GM12878 (cell line): Measurements from ENCODE around the gene THSD4. TPM values are rescaled to one million over a fixed set of nuclear protein-coding genes. Genes with fewer than 3 reads are reported as not detected.

ENCODE experiments used
- ATAC-seq: fragments of 200-7000 bp; cut with Tn5 transposase; 3 replicates; pipeline ENCODE4 v1.9.1; 2020; ENCODE audit warnings: mild to moderate bottlenecking, moderate library complexity
- BruUV-seq: library from RNA; stranded (reverse); fragments of 400-500 nt; replicated peaks from 2 replicates; lab custom pipeline; 2021; lab: Mats Ljungman, UMichigan
- CTCF ChIA-PET: fragments of 300-600 bp; sonication (Branson Sonifier 250); formaldehyde crosslinking; extraction: SDS; loops from one replicate; lab custom pipeline; 2021; ENCODE audit warnings: inconsistent platforms; lab: Yijun Ruan, JAX
- POLR2A ChIA-PET: fragments of 350-600 bp; formaldehyde crosslinking; extraction: SDS; loops from one replicate; lab custom pipeline; 2021; ENCODE audit warnings: inconsistent platforms; lab: Charles Lee
- RAD21 ChIA-PET: fragments of 300-600 bp; sonication (Branson Sonifier 250); formaldehyde crosslinking; loops from one replicate; lab custom pipeline; 2023; ENCODE audit warnings: antibody characterized with exemption; ENCODE audit not compliant: unreplicated experiment; lab: Charles Lee
- SMC1A ChIA-PET: fragments of 300-600 bp; sonication (Branson Sonifier 250); formaldehyde crosslinking; loops from one replicate; lab custom pipeline; 2023; ENCODE audit not compliant: unreplicated experiment, uncharacterized antibody; lab: Charles Lee
- DNase-seq: peaks from one replicate; pipeline ENCODE4 v3.0.0-alpha.2; 2011; ENCODE audit warnings: low read depth, low spot score
- FAIRE-seq: peaks from 3 replicates; lab custom pipeline; 2011; peaks lifted over from hg19 to GRCh38; lab: Jason Lieb, UNC
- H2AFZ ChIP-seq: 2 replicates; pipeline ENCODE4 v1.6.0; 2011; ENCODE audit warnings: low read depth, low read length, control low read depth; ENCODE audit not compliant: control insufficient read depth
- H3K27ac ChIP-seq: 2 replicates; pipeline ENCODE4 v1.5.1; 2011; ENCODE audit warnings: control low read depth; ENCODE audit not compliant: control insufficient read depth, insufficient read depth
- H3K27me3 ChIP-seq, 2 experiments: replicated peaks in 1 of 2; 2 replicates each; pipeline versions ENCODE4 v1.6.0 to v1.6.1; 2011; ENCODE audit warnings: low read length in 1 of 2; ENCODE audit not compliant: control insufficient read depth in 2 of 2, insufficient read depth in 2 of 2
- H3K36me3 ChIP-seq, 2 experiments: 2 replicates each; pipeline ENCODE4 v1.5.1; 2011; ENCODE audit warnings: low read length in 1 of 2; ENCODE audit not compliant: control insufficient read depth in 2 of 2, insufficient read depth in 2 of 2
- H3K4me1 ChIP-seq: 2 replicates; pipeline ENCODE4 v1.6.1; 2011; ENCODE audit warnings: mild to moderate bottlenecking, low read length, moderate library complexity, mixed read lengths; ENCODE audit not compliant: control insufficient read depth, insufficient read depth
- H3K4me2 ChIP-seq: 2 replicates; pipeline ENCODE4 v1.6.0; 2011; ENCODE audit warnings: control low read depth; ENCODE audit not compliant: control insufficient read depth, insufficient read depth
- H3K4me3 ChIP-seq: fragments of 200-600 bp; sonication (generic); 2 replicates; pipeline ENCODE4 v1.5.1; 2016
- H3K79me2 ChIP-seq: 2 replicates; pipeline ENCODE4 v1.6.0; 2011; ENCODE audit warnings: low read length; ENCODE audit not compliant: control insufficient read depth, insufficient read depth
- H3K9ac ChIP-seq: 2 replicates; pipeline ENCODE4 v1.8.0; 2011; ENCODE audit warnings: low read length, control low read depth, mixed read lengths; ENCODE audit not compliant: control insufficient read depth, insufficient read depth
- H3K9me3 ChIP-seq: replicated peaks from 3 replicates; pipeline ENCODE4 v1.5.1; 2011; ENCODE audit warnings: mild to moderate bottlenecking, low read length; ENCODE audit not compliant: control insufficient read depth, insufficient read depth
- H4K20me1 ChIP-seq: 2 replicates; pipeline ENCODE4 v1.6.0; 2011; ENCODE audit not compliant: control insufficient read depth, insufficient read depth
- BMI1 ChIP-seq: fragments of 450-650 bp; IDR thresholded peaks from 2 replicates; pipeline ENCODE4 v1.6.1; 2016; ENCODE audit warnings: mild to moderate bottlenecking, moderate library complexity, borderline replicate concordance
- E4F1 ChIP-seq: fragments of 450-650 bp; IDR thresholded peaks from 2 replicates; pipeline ENCODE4 v1.6.1; 2018; ENCODE audit warnings: borderline replicate concordance, mild to moderate bottlenecking; ENCODE audit not compliant: partially characterized antibody
- EED ChIP-seq: sonication (generic); IDR thresholded peaks from 2 replicates; pipeline ENCODE4 v1.6.1; 2016; ENCODE audit warnings: antibody characterized with exemption, low read depth
- EP300 ChIP-seq, 2 experiments: fragments of 150-350 bp in 1 of 2; IDR thresholded peaks; 2 replicates each; pipeline ENCODE4 v1.6.1; 2011 to 2012; ENCODE audit warnings: low read depth in 2 of 2, low read length in 2 of 2, borderline replicate concordance in 1 of 2, improper control_type of control experiment in 1 of 2, inconsistent platforms in 1 of 2; ENCODE audit not compliant: control insufficient read depth in 1 of 2
- HDGF ChIP-seq: fragments of 450-650 bp; IDR thresholded peaks from 2 replicates; pipeline ENCODE4 v1.6.1; 2016; ENCODE audit warnings: antibody characterized with exemption
- MYB ChIP-seq: fragments of 150-350 bp; IDR thresholded peaks from 2 replicates; pipeline ENCODE4 v1.6.1; 2014; ENCODE audit warnings: mild to moderate bottlenecking, low read depth, low read length, borderline replicate concordance
- POU2F2 ChIP-seq: IDR thresholded peaks from 3 replicates; pipeline ENCODE4 v1.6.1; 2011; ENCODE audit warnings: low read depth, mild to moderate bottlenecking, low read length, borderline replicate concordance
- RUNX3 ChIP-seq: IDR thresholded peaks from 2 replicates; pipeline ENCODE4 v1.6.1; 2012; ENCODE audit warnings: low read length, inconsistent platforms
- SMARCA5 ChIP-seq: fragments of 450-650 bp; IDR thresholded peaks from 2 replicates; pipeline ENCODE4 v1.6.1; 2017; ENCODE audit warnings: mild to moderate bottlenecking
- SPI1 ChIP-seq: IDR thresholded peaks from 2 replicates; pipeline ENCODE4 v1.6.1; 2011; ENCODE audit warnings: low read depth, mild to moderate bottlenecking, low read length, moderate library complexity, borderline replicate concordance; ENCODE audit not compliant: insufficient read depth
- SREBF2 ChIP-seq: IDR thresholded peaks from 2 replicates; pipeline ENCODE4 v1.6.1; 2012; ENCODE audit warnings: mild to moderate bottlenecking, low read length
- YY1 ChIP-seq: IDR thresholded peaks from 2 replicates; pipeline ENCODE4 v1.6.1; 2011; ENCODE audit warnings: low read depth, mild to moderate bottlenecking, low read length
- ZNF217 ChIP-seq: fragments of 450-650 bp; IDR thresholded peaks from 2 replicates; pipeline ENCODE4 v1.6.1; 2017; ENCODE audit warnings: antibody characterized with exemption, mild to moderate bottlenecking
- WGBS: methylation state at CpG from one replicate; pipeline ENCODE4 v1.1.6; 2016; ENCODE audit warnings: low lambda C conversion rate; ENCODE audit not compliant: insufficient replicate concordance, insufficient coverage; ENCODE audit errors: missing lambda C conversion rate; 5-methylcytosine and 5-hydroxymethylcytosine counted together
- in situ Hi-C: fragments of 300-500 bp; cut with MboI; formaldehyde crosslinking; loops from 9 replicates; pipeline ENCODE4 v1.14.3; 2018; ENCODE audit warnings: mixed read lengths
- intact Hi-C: fragments of 100-400 bp; cut with micrococcal nuclease; formaldehyde crosslinking; loops from one replicate; pipeline ENCODE4 v1.14.2; 2022; ENCODE audit not compliant: unreplicated experiment
- polyA plus RNA-seq, 11 experiments: library from polyadenylated mRNA; depleted of rRNA in 4 of 11; unstranded in 6 of 11; stranded (reverse) in 5 of 11; fragments of >200 nt; fragmentation: Nextera tagmentation in 4 of 11; fragmentation: Illumina TruSeq in 1 of 11; extraction: Ambion mirVana in 4 of 11; extraction: Trizol in 1 of 11; gene quantifications; 1 replicate in 1 of 11; 2 replicates in 10 of 11; pipeline versions ENCODE4 v1.2.1 to v1.2.3, GENCODE V29; 2011 to 2016; ENCODE audit warnings: inconsistent platforms in 2 of 11, missing spikeins in 2 of 11, low read depth in 1 of 11
- total RNA-seq, 4 experiments: library from RNA; depleted of rRNA in 3 of 4; stranded (reverse); fragments of >200 nt in 3 of 4; fragmentation: Illumina TruSeq in 1 of 4; extraction: Trizol in 1 of 4; gene quantifications; 2 replicates each; pipeline versions ENCODE4 v1.2.1 to v1.2.3, GENCODE V29; 2013 to 2021

Gene THSD4
- total and polyA plus RNA-seq, 10 of the 15 experiments (the other 5 are each of a cell fraction or from before 2014, with no cell fraction given) = 0.04 to 0.13 (median 0.05) TPM; not detected in 7

GRCh38 chr15:71195242-71195641, 80.0 kb downstream of the THSD4 start (continued):
- TF ChIP-seq SREBF2 (no peak), EP300 (IDR thresholded peaks at IDR 0.05; ENCODE audit: borderline replicate concordance in 1 of 2, control insufficient read depth in 1 of 2, low read depth in 2 of 2, low read length in 2 of 2) (no peak), RUNX3 (no peak), HDGF (no peak), SPI1 (no peak), MYB (no peak), POU2F2 (no peak)

DNA sequence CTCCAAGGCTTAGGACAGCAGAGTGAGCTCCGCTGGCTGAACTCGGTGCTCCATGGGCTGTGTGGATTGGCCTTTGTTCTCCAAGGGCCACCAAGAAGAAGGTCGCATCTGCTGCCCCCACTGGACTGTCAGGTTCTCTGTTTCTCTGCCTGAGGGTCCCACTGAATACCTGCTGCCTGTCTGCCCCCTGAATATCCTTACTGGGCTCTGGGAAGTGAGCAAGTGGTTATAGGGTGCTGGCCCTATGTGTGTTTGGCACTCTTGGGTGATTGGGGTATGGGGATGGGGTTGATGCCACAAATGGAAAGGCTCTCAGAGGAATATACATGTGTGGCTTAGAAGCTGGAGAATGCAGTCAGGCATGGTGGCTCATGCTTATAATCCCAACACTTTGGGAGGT, 82.3 kb downstream of the THSD4 start:
- BruUV-seq = no TSS peak

More for the DNA sequence above, 82.3 kb downstream of the THSD4 start:
- H4K20me1 ChIP-seq = no peaks in the 10 kb centered on the region
- no peak overlapping the region for H3K4me3 ChIP-seq
- intact Hi-C loops (no loop called here), in situ Hi-C loops (no loop called here)
- no peak overlapping the region for H2AFZ ChIP-seq
- POLR2A ChIA-PET = no interaction called here
- no peak overlapping the region for H3K4me2 ChIP-seq
- H3K4me1 ChIP-seq = no peaks in the 10 kb centered on the region
- H3K79me2 ChIP-seq = no peaks in the 10 kb centered on the region
- CTCF ChIA-PET = no interaction called here
- RAD21 ChIA-PET = no interaction called here
- no peaks in the 10 kb centered on the region for H3K27me3 ChIP-seq
- no peaks in the 10 kb centered on the region for H3K9me3 ChIP-seq
- no peak for DNase-seq
- ATAC-seq = no peak
- WGBS = 54% methylated on average over 3 of the region's 3 CpGs
- no peaks in the 10 kb centered on the region for H3K36me3 ChIP-seq
- TF ChIP-seq EED = no peak
- TF ChIP-seq E4F1 = no peak
- TF ChIP-seq SMARCA5 = no peak
- TF ChIP-seq YY1 = no peak
- no peak for TF ChIP-seq BMI1
- no peak for TF ChIP-seq ZNF217
- SMC1A ChIA-PET = no interaction called here
- no peak overlapping the region for H3K9ac ChIP-seq
- no peak for FAIRE-seq
- no peak overlapping the region for H3K27ac ChIP-seq
